ENCODE measurements around the gene KIFC1.
"Not testable (repeated sequence)": the region's sequence is repeated elsewhere in the genome, so short reads cannot be mapped to it uniquely, and the experiment has no call there.

Gene KIFC1, protein sequence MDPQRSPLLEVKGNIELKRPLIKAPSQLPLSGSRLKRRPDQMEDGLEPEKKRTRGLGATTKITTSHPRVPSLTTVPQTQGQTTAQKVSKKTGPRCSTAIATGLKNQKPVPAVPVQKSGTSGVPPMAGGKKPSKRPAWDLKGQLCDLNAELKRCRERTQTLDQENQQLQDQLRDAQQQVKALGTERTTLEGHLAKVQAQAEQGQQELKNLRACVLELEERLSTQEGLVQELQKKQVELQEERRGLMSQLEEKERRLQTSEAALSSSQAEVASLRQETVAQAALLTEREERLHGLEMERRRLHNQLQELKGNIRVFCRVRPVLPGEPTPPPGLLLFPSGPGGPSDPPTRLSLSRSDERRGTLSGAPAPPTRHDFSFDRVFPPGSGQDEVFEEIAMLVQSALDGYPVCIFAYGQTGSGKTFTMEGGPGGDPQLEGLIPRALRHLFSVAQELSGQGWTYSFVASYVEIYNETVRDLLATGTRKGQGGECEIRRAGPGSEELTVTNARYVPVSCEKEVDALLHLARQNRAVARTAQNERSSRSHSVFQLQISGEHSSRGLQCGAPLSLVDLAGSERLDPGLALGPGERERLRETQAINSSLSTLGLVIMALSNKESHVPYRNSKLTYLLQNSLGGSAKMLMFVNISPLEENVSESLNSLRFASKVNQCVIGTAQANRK

GRCh38 chr6:33391278-33391921 is at the start of gene KIFC1:
Gene KIFC1 (plus strand): TSS chr6:33391823. CDS start chr6:33391986, 163 bp downstream.
- peak; percentile 100 for DNase-seq

DNA sequence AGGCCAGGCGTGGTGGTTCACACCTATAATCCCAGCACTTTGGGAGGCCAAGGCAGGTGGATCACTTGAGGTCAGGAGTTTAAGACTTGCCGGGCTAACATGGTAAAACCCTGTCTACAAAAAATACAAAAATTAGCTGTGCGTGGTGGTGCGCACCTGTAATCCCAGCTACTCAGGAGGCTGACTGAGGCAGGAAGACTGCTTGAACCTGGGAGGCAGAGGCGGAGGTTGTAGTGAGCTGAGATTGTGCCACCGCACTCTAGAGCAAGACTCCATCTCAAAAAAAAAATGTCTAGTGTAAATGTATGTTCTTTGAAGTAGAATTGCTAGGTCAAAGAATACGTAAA is 48.0 kb upstream of the KIFC1 start:
- DNase-seq: not testable (repeated sequence)

GRCh38 chr6:33343953-33344611 is 47.5 kb upstream of the KIFC1 start:
- no peak for DNase-seq

GRCh38 chr6:33344701-33345697 is 46.6 kb upstream of the KIFC1 start:
- peak; percentile 94 for DNase-seq

DNA sequence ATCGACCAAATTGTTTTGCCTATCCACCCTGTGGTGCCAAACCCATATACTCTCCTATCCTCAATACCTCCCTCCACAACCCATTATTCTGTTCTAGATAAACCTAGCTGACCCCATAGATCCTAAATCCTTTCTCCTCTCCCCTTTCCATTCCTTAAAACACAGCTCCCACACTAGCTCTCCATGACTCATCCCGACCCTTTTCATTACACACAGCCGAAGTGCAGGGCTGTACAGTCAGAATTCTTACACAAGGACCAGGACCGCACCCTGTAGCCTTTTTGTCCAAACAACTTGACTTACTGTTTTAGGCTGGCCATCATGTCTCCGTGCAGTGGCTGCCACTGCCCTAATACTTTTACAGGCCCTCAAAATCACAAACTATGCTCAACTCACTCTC is 44.7 kb upstream of the KIFC1 start:
- DNase-seq: not testable (repeated sequence)

DNA sequence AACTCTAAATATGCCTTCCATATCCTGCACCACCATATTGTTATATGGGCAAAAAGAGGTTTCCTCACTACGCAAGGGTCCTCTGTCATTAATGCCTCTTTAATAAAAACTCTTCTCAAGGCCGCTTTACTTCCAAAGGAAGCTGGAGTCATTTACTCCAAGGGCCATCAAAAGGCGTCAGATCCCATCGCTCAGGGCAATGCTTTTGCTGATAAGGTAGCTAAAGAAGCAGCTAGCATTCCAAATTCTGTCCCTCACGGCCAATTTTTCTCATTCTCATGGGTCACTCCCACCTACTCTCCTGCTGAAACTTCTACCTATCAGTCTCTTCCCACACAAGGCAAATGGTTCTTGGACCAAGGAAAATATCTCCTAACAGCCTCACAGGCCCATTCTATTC is 43.8 kb upstream of the KIFC1 start:
- no peak for DNase-seq

- not testable (repeated sequence) for DNase-seq
Measured at GRCh38 chr6:33355860-33356259, 35.8 kb upstream of the KIFC1 start.

GRCh38 chr6:33356295-33356694 is 35.3 kb upstream of the KIFC1 start:
- no peak for DNase-seq

GRCh38 chr6:33357160-33357871 is 34.3 kb upstream of the KIFC1 start:
- not testable (repeated sequence) for DNase-seq

DNA sequence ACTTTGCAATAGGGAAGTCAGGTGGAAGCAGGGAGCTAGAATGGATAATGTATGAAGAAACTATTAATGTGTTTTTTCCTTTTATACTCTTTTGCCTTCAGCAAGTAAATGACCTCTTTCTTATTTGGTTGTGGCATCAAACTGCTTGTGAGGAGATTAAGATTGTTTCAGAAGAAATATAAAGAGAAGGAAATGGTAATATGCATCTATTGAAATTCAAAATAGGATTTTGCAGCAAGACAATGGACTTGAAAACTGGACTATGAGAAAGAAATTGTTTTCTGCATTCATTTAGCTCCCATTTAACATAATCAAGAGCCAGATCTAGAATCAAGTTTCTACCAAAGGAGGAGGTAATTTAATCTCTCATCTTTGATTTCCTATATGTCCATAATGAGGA is 32.3 kb upstream of the KIFC1 start:
- no peak for DNase-seq

DNA sequence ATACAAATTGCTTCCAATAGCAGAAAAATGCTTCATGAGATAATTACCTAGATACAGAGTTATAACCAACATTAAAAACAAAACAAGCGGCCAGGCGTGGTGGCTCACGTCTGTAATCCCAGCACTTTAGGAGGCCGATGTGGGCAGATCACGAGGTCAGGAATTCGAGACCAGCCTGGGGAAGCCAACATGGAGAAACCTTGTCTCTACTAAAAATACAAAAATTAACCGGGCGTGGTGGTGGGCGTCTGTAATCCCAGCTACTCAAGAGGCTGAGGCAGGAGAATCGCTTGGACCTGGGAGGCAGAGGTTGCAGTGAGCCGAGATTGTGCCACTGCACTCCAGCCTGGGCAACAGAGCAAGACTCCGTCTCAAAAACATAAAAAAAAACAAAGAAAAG is 28.1 kb upstream of the KIFC1 start:
- DNase-seq: not testable (repeated sequence)

DNA sequence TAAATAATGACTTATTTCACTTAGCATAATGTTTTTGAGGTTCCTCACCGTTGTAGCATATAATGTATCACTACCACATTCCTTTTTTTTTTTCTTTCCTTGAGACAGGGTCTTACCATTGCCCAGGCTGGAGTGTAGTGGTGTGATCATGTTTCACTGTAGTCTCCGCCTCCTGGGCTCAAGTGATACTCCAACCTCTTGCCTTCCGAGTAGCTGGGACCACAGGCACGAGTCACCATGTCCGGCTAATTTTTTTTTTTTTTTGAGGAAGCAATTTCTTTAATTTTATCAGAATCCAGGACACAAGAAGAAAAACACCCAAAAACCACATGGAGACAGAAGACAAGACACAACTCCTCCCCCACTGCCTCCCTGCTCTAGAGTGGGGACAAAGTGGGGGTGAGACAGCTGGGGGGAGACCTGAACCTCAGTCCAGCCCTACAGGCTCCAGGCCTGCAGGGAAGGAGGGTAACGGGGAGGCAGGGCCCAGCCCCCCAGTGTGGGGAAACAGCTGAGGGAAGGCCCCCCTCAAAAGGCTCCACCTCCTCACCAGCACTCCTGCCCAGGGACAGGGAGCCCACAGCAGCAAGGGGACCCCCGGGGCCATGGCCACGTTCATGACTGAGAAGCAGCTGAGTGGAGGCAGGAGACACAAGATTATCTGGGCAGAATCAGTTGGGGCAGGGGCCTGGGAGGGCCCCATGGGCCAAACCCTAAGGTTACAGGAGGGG is 27.0 kb upstream of the KIFC1 start:
- DNase-seq: peak; percentile 95

- peak; percentile 52 for DNase-seq
Measured at GRCh38 chr6:33365206-33365971, 26.2 kb upstream of the KIFC1 start.

- DNase-seq: no peak
Measured at GRCh38 chr6:33367009-33367714, 24.5 kb upstream of the KIFC1 start.

DNA sequence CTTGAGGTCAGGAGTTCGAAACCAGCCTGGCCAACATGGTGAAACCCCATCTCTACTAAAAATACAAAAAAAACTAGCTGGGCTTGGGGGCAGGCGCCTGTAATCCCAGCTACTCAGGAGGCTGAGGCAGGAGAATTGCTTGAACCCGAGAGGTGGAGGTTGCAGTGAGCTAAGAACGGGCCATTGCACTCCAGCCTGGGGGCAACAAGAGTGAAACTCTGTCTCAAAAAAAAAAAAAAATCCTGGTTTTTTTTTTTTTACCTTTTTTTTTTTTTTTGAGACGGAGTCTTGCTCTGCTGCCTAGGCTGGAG is 24.0 kb upstream of the KIFC1 start:
- not testable (repeated sequence) for DNase-seq

DNA sequence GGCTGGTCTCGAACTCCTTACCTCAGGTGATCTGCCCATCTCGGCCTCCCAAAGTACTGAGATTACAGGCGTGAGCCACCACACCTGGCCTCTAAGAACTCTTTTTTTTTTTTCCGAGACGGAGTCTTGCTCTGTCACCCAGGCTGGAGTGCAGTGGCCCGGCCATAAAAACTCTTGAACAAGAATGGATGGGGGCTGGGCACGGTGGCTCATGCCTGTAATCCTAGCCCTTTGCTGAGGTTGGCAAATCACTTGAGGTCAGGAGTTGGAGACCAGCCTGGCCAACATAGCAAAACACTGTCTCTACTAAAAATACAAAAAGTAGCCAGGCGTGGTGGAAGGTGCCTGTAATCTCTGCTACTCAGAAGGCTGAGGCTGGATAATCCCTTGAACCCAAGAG is 19.7 kb upstream of the KIFC1 start:
- DNase-seq: not testable (repeated sequence)

DNA sequence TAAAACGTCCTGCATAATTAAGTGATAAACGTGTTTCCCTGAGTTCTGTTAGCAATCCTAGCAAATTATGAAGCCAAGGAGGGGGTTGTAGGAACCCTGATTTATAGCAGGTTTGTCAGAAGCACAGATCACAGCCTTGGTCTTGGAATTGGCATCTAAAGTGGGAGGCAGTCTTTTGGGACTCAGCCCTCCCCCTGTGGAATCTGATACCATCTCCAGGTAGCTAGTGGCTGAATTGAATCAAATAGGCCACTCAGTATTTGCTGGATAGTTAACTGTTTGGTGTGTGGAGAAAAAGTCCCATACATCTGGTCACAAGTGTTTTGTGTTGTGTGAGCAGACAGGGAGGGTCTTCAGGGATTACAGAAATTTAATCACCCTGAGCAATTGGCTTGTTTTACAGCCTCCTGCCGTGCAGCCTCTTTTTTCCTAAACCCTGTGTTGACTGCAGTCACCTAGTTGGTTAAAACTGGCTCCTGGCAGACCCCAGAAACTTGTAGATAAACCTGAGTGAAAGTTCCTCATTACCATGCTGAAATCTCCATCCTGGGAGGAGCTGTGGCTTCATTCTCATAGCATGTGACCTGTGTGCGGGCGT is 19.0 kb upstream of the KIFC1 start:
- DNase-seq: peak; percentile 52

DNA sequence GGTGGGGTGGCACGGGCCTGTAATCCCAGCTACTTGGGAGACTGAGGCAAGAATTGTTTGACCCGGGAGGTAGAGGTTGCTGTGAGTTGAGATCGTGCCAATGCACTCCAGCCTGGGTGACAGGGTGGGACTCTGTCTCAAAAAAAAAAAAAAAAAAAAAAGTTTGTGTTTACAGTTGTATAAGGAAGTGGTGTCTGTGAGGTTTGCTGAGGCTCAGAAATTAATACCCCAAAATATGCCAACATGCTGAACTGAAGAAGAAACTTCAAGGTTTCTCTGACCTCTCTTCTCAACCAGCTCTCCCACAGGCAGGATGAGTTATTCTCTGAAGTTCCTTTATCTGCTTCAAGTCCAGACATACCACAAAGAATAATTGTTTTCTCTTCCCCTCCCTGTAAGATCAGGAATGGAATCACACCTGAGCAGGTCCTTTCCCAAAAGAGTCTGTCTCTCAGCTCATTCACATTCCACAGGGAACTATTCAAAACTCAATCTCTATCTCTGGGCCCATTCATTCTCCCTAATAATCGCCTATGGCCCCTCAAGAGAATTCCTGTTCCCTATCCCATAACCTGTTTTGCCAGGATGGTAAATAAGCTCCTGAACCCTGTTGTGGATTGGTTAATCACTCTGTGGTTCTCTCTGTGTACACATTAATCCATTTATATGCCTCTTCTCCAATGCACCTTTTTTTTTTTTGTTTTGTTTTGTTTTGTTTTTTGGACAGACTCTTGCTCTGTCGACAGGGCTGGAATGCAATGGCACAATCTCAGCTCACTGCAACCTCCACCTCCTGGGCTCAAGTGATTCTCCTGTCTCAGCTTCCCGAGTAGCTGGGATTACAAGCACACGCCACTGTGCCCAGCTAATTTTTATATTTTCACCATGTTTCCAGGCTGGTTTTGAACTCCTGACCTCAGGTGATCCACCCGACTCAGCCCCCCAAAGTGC is 17.4 kb upstream of the KIFC1 start:
- no peak for DNase-seq
